ENCODE data around the gene RALGAPA1. TPM values are rescaled to one million over a fixed set of nuclear protein-coding genes. Genes with fewer than 3 reads are reported as not detected.

RALGAPA1 gene
- total and polyA plus RNA-seq, 2 of the 13 experiments (the other 11 are each of a cell fraction or from before 2014, with no cell fraction given): 65.0 to 89.2 TPM

DNA sequence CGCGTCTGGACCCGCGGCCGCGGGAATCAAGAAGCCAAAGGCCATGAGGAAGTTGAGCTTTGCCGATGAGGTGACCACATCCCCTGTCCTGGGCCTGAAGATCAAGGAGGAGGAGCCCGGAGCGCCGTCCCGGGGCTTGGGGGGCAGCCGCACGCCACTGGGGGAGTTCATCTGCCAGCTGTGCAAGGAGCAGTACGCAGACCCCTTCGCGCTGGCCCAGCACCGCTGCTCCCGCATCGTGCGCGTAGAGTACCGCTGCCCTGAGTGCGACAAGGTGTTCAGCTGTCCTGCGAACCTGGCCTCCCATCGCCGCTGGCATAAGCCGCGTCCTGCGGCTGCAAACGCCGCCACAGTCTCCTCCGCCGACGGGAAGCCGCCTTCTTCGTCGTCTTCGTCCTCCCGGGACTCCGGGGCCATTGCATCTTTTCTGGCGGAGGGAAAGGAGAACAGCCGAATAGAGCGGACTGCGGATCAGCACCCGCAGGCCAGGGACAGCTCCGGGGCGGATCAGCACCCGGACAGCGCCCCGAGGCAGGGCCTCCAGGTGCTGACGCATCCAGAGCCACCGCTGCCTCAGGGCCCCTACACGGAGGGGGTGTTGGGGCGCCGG is 274.1 kb downstream of the RALGAPA1 start (continued):
- TF ChIP-seq, protein P1, sequence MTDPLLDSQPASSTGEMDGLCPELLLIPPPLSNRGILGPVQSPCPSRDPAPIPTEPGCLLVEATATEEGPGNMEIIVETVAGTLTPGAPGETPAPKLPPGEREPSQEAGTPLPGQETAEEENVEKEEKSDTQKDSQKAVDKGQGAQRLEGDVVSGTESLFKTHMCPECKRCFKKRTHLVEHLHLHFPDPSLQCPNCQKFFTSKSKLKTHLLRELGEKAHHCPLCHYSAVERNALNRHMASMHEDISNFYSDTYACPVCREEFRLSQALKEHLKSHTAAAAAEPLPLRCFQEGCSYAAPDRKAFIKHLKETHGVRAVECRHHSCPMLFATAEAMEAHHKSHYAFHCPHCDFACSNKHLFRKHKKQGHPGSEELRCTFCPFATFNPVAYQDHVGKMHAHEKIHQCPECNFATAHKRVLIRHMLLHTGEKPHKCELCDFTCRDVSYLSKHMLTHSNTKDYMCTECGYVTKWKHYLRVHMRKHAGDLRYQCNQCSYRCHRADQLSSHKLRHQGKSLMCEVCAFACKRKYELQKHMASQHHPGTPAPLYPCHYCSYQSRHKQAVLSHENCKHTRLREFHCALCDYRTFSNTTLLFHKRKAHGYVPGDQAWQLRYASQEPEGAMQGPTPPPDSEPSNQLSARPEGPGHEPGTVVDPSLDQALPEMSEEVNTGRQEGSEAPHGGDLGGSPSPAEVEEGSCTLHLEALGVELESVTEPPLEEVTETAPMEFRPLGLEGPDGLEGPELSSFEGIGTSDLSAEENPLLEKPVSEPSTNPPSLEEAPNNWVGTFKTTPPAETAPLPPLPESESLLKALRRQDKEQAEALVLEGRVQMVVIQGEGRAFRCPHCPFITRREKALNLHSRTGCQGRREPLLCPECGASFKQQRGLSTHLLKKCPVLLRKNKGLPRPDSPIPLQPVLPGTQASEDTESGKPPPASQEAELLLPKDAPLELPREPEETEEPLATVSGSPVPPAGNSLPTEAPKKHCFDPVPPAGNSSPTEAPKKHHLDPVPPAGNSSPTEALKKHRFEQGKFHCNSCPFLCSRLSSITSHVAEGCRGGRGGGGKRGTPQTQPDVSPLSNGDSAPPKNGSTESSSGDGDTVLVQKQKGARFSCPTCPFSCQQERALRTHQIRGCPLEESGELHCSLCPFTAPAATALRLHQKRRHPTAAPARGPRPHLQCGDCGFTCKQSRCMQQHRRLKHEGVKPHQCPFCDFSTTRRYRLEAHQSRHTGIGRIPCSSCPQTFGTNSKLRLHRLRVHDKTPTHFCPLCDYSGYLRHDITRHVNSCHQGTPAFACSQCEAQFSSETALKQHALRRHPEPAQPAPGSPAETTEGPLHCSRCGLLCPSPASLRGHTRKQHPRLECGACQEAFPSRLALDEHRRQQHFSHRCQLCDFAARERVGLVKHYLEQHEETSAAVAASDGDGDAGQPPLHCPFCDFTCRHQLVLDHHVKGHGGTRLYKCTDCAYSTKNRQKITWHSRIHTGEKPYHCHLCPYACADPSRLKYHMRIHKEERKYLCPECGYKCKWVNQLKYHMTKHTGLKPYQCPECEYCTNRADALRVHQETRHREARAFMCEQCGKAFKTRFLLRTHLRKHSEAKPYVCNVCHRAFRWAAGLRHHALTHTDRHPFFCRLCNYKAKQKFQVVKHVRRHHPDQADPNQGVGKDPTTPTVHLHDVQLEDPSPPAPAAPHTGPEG (CRISPR knock-in tag; IDR thresholded peaks at IDR 0.05): peak; percentile 99
- no peak for TF ChIP-seq SOX6 (IDR thresholded peaks at IDR 0.05)
- peak; percentile 96 for TF ChIP-seq SOX6 (CRISPR knock-in tag; IDR thresholded peaks at IDR 0.05)
- TF ChIP-seq DNMT1 (CRISPR knock-in tag; IDR thresholded peaks at IDR 0.05): peak; percentile 100
- TF ChIP-seq KLF12 (CRISPR knock-in tag; IDR thresholded peaks at IDR 0.05; ENCODE audit: borderline replicate concordance): peak; percentile 100
- TF ChIP-seq ZNF329 (CRISPR knock-in tag; IDR thresholded peaks at IDR 0.05; ENCODE audit: low read depth): peak; percentile 99
- peak; percentile 100 for TF ChIP-seq MEIS1 (CRISPR knock-in tag; IDR thresholded peaks at IDR 0.05; ENCODE audit: borderline replicate concordance)
- peak; percentile 87 for TF ChIP-seq SP2 (CRISPR knock-in tag; IDR thresholded peaks at IDR 0.05)
- no peak for TF ChIP-seq RBM22 (optimal IDR thresholded peaks at IDR 0.05; ENCODE audit: low read length)
- TF ChIP-seq GFI1 (CRISPR knock-in tag; IDR thresholded peaks at IDR 0.05; ENCODE audit: borderline replicate concordance): peak; percentile 99
- TF ChIP-seq ZNF260 (CRISPR knock-in tag; IDR thresholded peaks at IDR 0.05; ENCODE audit: borderline replicate concordance, low read depth): peak; percentile 99
- TF ChIP-seq ZBTB42 (CRISPR knock-in tag; IDR thresholded peaks at IDR 0.05): peak; percentile 100
- TF ChIP-seq, protein P2, sequence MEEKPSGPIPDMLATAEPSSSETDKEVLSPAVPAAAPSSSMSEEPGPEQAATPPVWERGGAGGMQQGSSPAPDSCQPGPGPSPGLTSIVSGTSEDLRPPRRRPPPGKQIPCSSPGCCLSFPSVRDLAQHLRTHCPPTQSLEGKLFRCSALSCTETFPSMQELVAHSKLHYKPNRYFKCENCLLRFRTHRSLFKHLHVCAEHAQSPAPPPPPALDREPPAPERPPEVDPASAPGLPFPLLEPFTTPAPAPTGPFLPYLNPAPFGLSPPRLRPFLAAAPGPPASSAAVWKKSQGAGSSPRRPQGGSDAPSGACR (CRISPR knock-in tag; IDR thresholded peaks at IDR 0.05): peak; percentile 100
- TF ChIP-seq ETV5 (CRISPR knock-in tag; IDR thresholded peaks at IDR 0.05; ENCODE audit: borderline replicate concordance): peak; percentile 100
- peak; percentile 100 for TF ChIP-seq ZNF577 (CRISPR knock-in tag; IDR thresholded peaks at IDR 0.05; ENCODE audit: borderline replicate concordance, low read depth)
- TF ChIP-seq DNMT3B (CRISPR knock-in tag; conservative IDR thresholded peaks at IDR 0.05): peak; percentile 100
- TF ChIP-seq, protein P3, sequence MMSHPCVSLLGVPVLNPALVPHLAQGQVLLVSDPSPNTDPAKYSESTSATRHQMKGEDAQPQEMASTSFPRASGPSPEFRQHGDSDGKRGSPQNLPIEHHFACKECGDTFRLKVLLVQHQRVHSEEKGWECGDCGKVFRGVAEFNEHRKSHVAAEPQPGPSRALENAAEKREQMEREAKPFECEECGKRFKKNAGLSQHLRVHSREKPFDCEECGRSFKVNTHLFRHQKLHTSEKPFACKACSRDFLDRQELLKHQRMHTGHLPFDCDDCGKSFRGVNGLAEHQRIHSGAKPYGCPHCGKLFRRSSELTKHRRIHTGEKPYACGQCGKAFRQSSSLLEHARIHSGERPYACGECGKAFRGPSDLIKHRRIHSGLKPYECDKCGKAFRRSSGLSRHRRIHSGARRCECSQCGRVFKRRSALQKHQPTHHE (CRISPR knock-in tag; IDR thresholded peaks at IDR 0.05; ENCODE audit: borderline replicate concordance): peak; percentile 100
